ENCODE data around the gene LPCAT2. TPM values are rescaled to one million over a fixed set of nuclear protein-coding genes. Genes with fewer than 3 reads are reported as not detected.

The LPCAT2 gene
- total RNA-seq, 2 experiments from 2014 or later: not detected

- no peak overlapping the region for H3K4me2 ChIP-seq (ENCODE audit: low read length)
- ChIA-PET CTCF (ENCODE audit: unreplicated experiment) (no interaction called here), POLR2A (no interaction called here)
These were observed 30.2 kb downstream of the LPCAT2 start for GRCh38 chr16:55539049-55539448.

GRCh38 chr16:55539488-55539887 lies 30.6 kb downstream of the LPCAT2 start:
- H3K9me3 ChIP-seq (ENCODE audit: low read length): no peaks in the 10 kb centered on the region
- H3K36me3 ChIP-seq (ENCODE audit: insufficient read depth, low read length): no peaks in the 10 kb centered on the region
- no peaks in the 10 kb centered on the region for H3K4me1 ChIP-seq (ENCODE audit: insufficient read depth, low read length, poor library complexity, severe bottlenecking)
- H2AFZ ChIP-seq (ENCODE audit: low read length): no peak overlapping the region
- DNase-seq (ENCODE audit: low spot score): no peak
- H3K27ac ChIP-seq (ENCODE audit: low read depth, low read length, poor library complexity, severe bottlenecking): no peak overlapping the region
- POLR2A ChIA-PET: no interaction called here
- CTCF ChIA-PET (ENCODE audit: unreplicated experiment): no interaction called here
- H3K79me2 ChIP-seq (ENCODE audit: insufficient read depth, low read depth, low read length): no peaks in the 10 kb centered on the region
- intact Hi-C loops (cut with micrococcal nuclease; ENCODE audit: unreplicated experiment): no loop called here
- no peak for TF ChIP-seq CTCF (conservative IDR thresholded peaks at IDR 0.05; ENCODE audit: low read length)
- H3K9me2 ChIP-seq (ENCODE audit: insufficient read depth, low read length): no peaks in the 10 kb centered on the region
- H3K4me3 ChIP-seq (ENCODE audit: low read depth, low read length, poor library complexity, severe bottlenecking): no peak overlapping the region
- no peaks in the 10 kb centered on the region for H4K20me1 ChIP-seq (ENCODE audit: insufficient read depth, low read length)
- no TSS peak for BruUV-seq (replicated peaks)
- no peak overlapping the region for H3K4me2 ChIP-seq (ENCODE audit: low read length)

More at GRCh38 chr16:55539049-55539448, 30.2 kb downstream of the LPCAT2 start:
- no peaks in the 10 kb centered on the region for H3K79me2 ChIP-seq (ENCODE audit: insufficient read depth, low read depth, low read length)
- DNase-seq (ENCODE audit: low spot score): no peak
- no peaks in the 10 kb centered on the region for H4K20me1 ChIP-seq (ENCODE audit: insufficient read depth, low read length)
- BruUV-seq (replicated peaks): no TSS peak
- H3K9me3 ChIP-seq (ENCODE audit: low read length): no peaks in the 10 kb centered on the region
- no peak overlapping the region for H2AFZ ChIP-seq (ENCODE audit: low read length)
- no peak overlapping the region for H3K4me3 ChIP-seq (ENCODE audit: low read depth, low read length, poor library complexity, severe bottlenecking)
- TF ChIP-seq CTCF (conservative IDR thresholded peaks at IDR 0.05; ENCODE audit: low read length): no peak
- TF ChIP-seq EZH2phosphoT487 (IDR thresholded peaks at IDR 0.05; ENCODE audit: borderline replicate concordance, low read depth, low read length): no peak
- intact Hi-C loops (cut with micrococcal nuclease; ENCODE audit: unreplicated experiment): no loop called here
- no peaks in the 10 kb centered on the region for H3K36me3 ChIP-seq (ENCODE audit: insufficient read depth, low read length)
- H3K9me2 ChIP-seq (ENCODE audit: insufficient read depth, low read length): no peaks in the 10 kb centered on the region
- H3K4me1 ChIP-seq (ENCODE audit: insufficient read depth, low read length, poor library complexity, severe bottlenecking): no peaks in the 10 kb centered on the region
- H3K27ac ChIP-seq (ENCODE audit: low read depth, low read length, poor library complexity, severe bottlenecking): no peak overlapping the region

GRCh38 chr16:55540221-55540620 lies 31.3 kb downstream of the LPCAT2 start:
- H3K27ac ChIP-seq (ENCODE audit: low read depth, low read length, poor library complexity, severe bottlenecking): no peak overlapping the region
- ChIA-PET POLR2A (no interaction called here), CTCF (ENCODE audit: unreplicated experiment) (no interaction called here)
- BruUV-seq (replicated peaks): no TSS peak
- H3K4me3 ChIP-seq (ENCODE audit: low read depth, low read length, poor library complexity, severe bottlenecking): no peak overlapping the region
- no peaks in the 10 kb centered on the region for H3K4me1 ChIP-seq (ENCODE audit: insufficient read depth, low read length, poor library complexity, severe bottlenecking)
- no peaks in the 10 kb centered on the region for H3K36me3 ChIP-seq (ENCODE audit: insufficient read depth, low read length)
- no peaks in the 10 kb centered on the region for H4K20me1 ChIP-seq (ENCODE audit: insufficient read depth, low read length)
- DNase-seq (ENCODE audit: low spot score): no peak
- intact Hi-C loops (cut with micrococcal nuclease; ENCODE audit: unreplicated experiment): no loop called here
- H3K79me2 ChIP-seq (ENCODE audit: insufficient read depth, low read depth, low read length): no peaks in the 10 kb centered on the region
- H2AFZ ChIP-seq (ENCODE audit: low read length): no peak overlapping the region
- no peak for TF ChIP-seq CTCF (conservative IDR thresholded peaks at IDR 0.05; ENCODE audit: low read length)
- H3K9me2 ChIP-seq (ENCODE audit: insufficient read depth, low read length): no peaks in the 10 kb centered on the region
- H3K4me2 ChIP-seq (ENCODE audit: low read length): no peak overlapping the region
- H3K9me3 ChIP-seq (ENCODE audit: low read length): no peaks in the 10 kb centered on the region

Measured in OCI-LY7 (cell line).